CD4-positive, alpha-beta memory T cell (primary cell): ENCODE measurements around the gene LSM7. TPM values are rescaled to one million over a fixed set of nuclear protein-coding genes. Genes with fewer than 3 reads are reported as not detected.

Experiments
- polyA plus RNA-seq, 2 donors: library from polyadenylated mRNA; unstranded; fragments of 300-500 nt; fragmentation: Illumina TruSeq; gene quantifications; one replicate each; pipeline ENCODE4 v1.2.3, GENCODE V29; 2021
- total RNA-seq, 2 experiments: library from RNA; stranded (reverse); gene quantifications; one replicate each; pipeline ENCODE4 v1.2.3, GENCODE V29; 2021

Gene LSM7
- total and polyA plus RNA-seq, 4 experiments from 2014 or later: 107 to 171 (median 137) TPM

Other genes starting within 250 kb of the LSM7 start
- 100 to 1,000 TPM; 130 to 135 TPM for gene MOB3A, start 232.3 kb downstream of the LSM7 start, total RNA-seq
- gene MOB3A, start 232.3 kb downstream of the LSM7 start, polyA plus RNA-seq: 100 to 1,000 TPM in 1 of 2 donors, 10 to 100 TPM in 1; 29.6 to 114 TPM
- gene IZUMO4, start 231.7 kb downstream of the LSM7 start, total RNA-seq: 10 to 100 TPM; 18.6 to 22.1 TPM
- 1 to 10 TPM in 1 of 2 donors, under 1 TPM in 1; 0.84 to 1.2 TPM for gene IZUMO4, start 231.7 kb downstream of the LSM7 start, polyA plus RNA-seq
- gene AP3D1, start 177.0 kb downstream of the LSM7 start, total RNA-seq: 10 to 100 TPM; 80.6 to 87.2 TPM
- 10 to 100 TPM in 1 of 2 donors, 1 to 10 TPM in 1; 6.7 to 58.9 TPM for gene AP3D1, start 177.0 kb downstream of the LSM7 start, polyA plus RNA-seq
- 10 to 100 TPM; 29.6 to 29.9 TPM for gene DOT1L, start 164.7 kb downstream of the LSM7 start, total RNA-seq
- gene DOT1L, start 164.7 kb downstream of the LSM7 start, polyA plus RNA-seq: under 1 TPM; 0.03 to 0.94 TPM
- 10 to 100 TPM; 64.9 to 65.3 TPM for gene PLEKHJ1, start 92.3 kb downstream of the LSM7 start, total RNA-seq
- 100 to 1,000 TPM; 105 to 119 TPM for gene PLEKHJ1, start 92.3 kb downstream of the LSM7 start, polyA plus RNA-seq
- 100 to 1,000 TPM; 140 to 141 TPM for gene SF3A2, start 91.8 kb downstream of the LSM7 start, total RNA-seq
- gene SF3A2, start 91.8 kb downstream of the LSM7 start, polyA plus RNA-seq: 10 to 100 TPM in 1 of 2 donors, 1 to 10 TPM in 1; 8.3 to 37.8 TPM
- 10 to 100 TPM in 1 of 2 experiments, 1 to 10 TPM in 1; 7.5 to 12.7 TPM for gene AMH, start 79.3 kb downstream of the LSM7 start, total RNA-seq
- gene AMH, start 79.3 kb downstream of the LSM7 start, polyA plus RNA-seq: not detected
- gene JSRP1, start 72.2 kb downstream of the LSM7 start, total RNA-seq: 1 to 10 TPM; 1.3 to 1.5 TPM
- gene JSRP1, start 72.2 kb downstream of the LSM7 start, polyA plus RNA-seq: 1 to 10 TPM; 1.1 to 1.7 TPM
- under 1 TPM in 1 of 2 experiments, not detected in 1; 0.11 TPM for gene PEAK3, start 46.4 kb downstream of the LSM7 start, total RNA-seq
- gene PEAK3, start 46.4 kb downstream of the LSM7 start, polyA plus RNA-seq: under 1 TPM; 0.07 TPM
- gene LINGO3, start 20.4 kb downstream of the LSM7 start, total RNA-seq: under 1 TPM; 0.73 to 0.75 TPM
- 1 to 10 TPM in 1 of 2 donors, under 1 TPM in 1; 0.46 to 7.1 TPM for gene LINGO3, start 20.4 kb downstream of the LSM7 start, polyA plus RNA-seq
- gene SPPL2B, start 98 bp upstream of the LSM7 start, total RNA-seq: 10 to 100 TPM; 76.8 to 82.8 TPM
- 1 to 10 TPM; 6.2 to 9.4 TPM for gene SPPL2B, start 98 bp upstream of the LSM7 start, polyA plus RNA-seq
- gene TMPRSS9, start 31.7 kb upstream of the LSM7 start, total RNA-seq: not detected
- not detected for gene TMPRSS9, start 31.7 kb upstream of the LSM7 start, polyA plus RNA-seq
- gene TIMM13, start 99.0 kb upstream of the LSM7 start, total RNA-seq: 10 to 100 TPM; 30.6 to 31.6 TPM
- gene TIMM13, start 99.0 kb upstream of the LSM7 start, polyA plus RNA-seq: 10 to 100 TPM; 65.9 to 76.4 TPM
- 10 to 100 TPM; 19.8 to 19.9 TPM for gene LMNB2, start 128.4 kb upstream of the LSM7 start, total RNA-seq
- gene LMNB2, start 128.4 kb upstream of the LSM7 start, polyA plus RNA-seq: 10 to 100 TPM in 1 of 2 donors, 1 to 10 TPM in 1; 3.8 to 10.8 TPM
- 10 to 100 TPM; 88.2 to 88.3 TPM for gene GADD45B, start 147.5 kb upstream of the LSM7 start, total RNA-seq
- 10 to 100 TPM; 44.9 to 94.4 TPM for gene GADD45B, start 147.5 kb upstream of the LSM7 start, polyA plus RNA-seq